NCI-H1417 (cell line): Measurements from ENCODE around the gene PAEP.
"Not testable (repeated sequence)": the region's sequence is repeated elsewhere in the genome, so short reads cannot be mapped to it uniquely, and the experiment has no call there.

Source experiments
- DNase-seq, 3 experiments: peaks; one replicate each; lab custom pipeline; 2025; lab: John Stamatoyannopoulos, UW

Gene PAEP

GRCh38 chr9:135561391-135562234, at the start of gene PAEP:
PAEP (plus strand) TSS chr9:135561756.
- DNase-seq: no peak

GRCh38 chr9:135512241-135512603, 49.3 kb upstream of the PAEP start:
- DNase-seq: no peak

- DNase-seq: no peak
Observed at GRCh38 chr9:135512904-135513303, 48.7 kb upstream of the PAEP start.

GRCh38 chr9:135513351-135513846, 48.2 kb upstream of the PAEP start:
- DNase-seq: no peak

- DNase-seq: not testable (repeated sequence)
Observed at GRCh38 chr9:135513906-135514305, 47.6 kb upstream of the PAEP start.

- DNase-seq: no peak
Observed at GRCh38 chr9:135514342-135515082, 47.0 kb upstream of the PAEP start.

- no peak for DNase-seq
Observed at GRCh38 chr9:135515083-135515951, 46.2 kb upstream of the PAEP start.

- DNase-seq: no peak
Observed at GRCh38 chr9:135516132-135516860, 45.3 kb upstream of the PAEP start.

- DNase-seq: no peak
Observed at GRCh38 chr9:135517407-135517822, 44.1 kb upstream of the PAEP start.

GRCh38 chr9:135519179-135519971, 42.2 kb upstream of the PAEP start:
- DNase-seq: no peak

- no peak for DNase-seq
Observed at GRCh38 chr9:135520916-135521607, 40.5 kb upstream of the PAEP start, which contains the start of gene LCN1. LCN1 (plus strand) TSS chr9:135521440; CDS start chr9:135521498, 58 bp downstream.

- DNase-seq: no peak
Observed at GRCh38 chr9:135521608-135522095, 39.9 kb upstream of the PAEP start.

- no peak for DNase-seq
Observed at GRCh38 chr9:135522137-135522877, 39.2 kb upstream of the PAEP start.

GRCh38 chr9:135522931-135523330, 38.6 kb upstream of the PAEP start:
- DNase-seq: no peak

GRCh38 chr9:135523521-135524129, 37.9 kb upstream of the PAEP start:
- no peak for DNase-seq

GRCh38 chr9:135524130-135524861, 37.3 kb upstream of the PAEP start:
- DNase-seq: no peak

- no peak for DNase-seq
Observed at GRCh38 chr9:135525241-135526088, 36.1 kb upstream of the PAEP start.
